ENCODE measurements around the gene TTC21A.

DNA sequence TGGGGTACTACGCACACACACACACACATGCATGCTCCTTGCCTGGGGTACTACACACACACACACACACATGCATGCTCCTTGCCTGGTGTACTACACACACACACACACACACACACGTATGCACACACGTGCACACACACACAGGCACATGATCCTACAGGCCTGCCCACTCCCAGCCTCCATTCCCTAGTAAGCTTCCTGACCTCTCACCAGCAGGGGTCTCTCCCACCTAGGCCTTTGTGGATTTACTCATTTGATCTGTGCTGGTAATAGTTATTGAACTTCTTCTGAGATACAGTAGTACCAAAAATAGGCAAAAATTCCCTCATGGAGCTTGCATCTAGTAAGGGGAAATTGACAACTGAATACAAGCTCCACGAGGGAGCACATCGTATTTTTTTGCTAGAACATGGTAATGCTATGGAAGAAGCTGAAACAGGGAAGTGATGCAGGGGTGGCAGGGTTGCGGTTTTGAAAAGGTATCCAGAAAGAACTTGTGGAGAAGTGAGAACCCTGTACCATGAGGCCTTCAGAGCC, 19.1 kb downstream of the TTC21A start:
- TF ChIP-seq, protein P1, sequence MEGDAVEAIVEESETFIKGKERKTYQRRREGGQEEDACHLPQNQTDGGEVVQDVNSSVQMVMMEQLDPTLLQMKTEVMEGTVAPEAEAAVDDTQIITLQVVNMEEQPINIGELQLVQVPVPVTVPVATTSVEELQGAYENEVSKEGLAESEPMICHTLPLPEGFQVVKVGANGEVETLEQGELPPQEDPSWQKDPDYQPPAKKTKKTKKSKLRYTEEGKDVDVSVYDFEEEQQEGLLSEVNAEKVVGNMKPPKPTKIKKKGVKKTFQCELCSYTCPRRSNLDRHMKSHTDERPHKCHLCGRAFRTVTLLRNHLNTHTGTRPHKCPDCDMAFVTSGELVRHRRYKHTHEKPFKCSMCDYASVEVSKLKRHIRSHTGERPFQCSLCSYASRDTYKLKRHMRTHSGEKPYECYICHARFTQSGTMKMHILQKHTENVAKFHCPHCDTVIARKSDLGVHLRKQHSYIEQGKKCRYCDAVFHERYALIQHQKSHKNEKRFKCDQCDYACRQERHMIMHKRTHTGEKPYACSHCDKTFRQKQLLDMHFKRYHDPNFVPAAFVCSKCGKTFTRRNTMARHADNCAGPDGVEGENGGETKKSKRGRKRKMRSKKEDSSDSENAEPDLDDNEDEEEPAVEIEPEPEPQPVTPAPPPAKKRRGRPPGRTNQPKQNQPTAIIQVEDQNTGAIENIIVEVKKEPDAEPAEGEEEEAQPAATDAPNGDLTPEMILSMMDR (optimal IDR thresholded peaks at IDR 0.05 in 1 of 3, IDR thresholded peaks at IDR 0.05 in 1 of 3, conservative IDR thresholded peaks at IDR 0.05 in 1 of 3; ENCODE audit: extremely low read depth in 1 of 3, insufficient read depth in 2 of 3, low read length in 3 of 3): peak; percentile 19 to 69 (median 60)
- no peak for TF ChIP-seq EZH2 (IDR thresholded peaks at IDR 0.05; ENCODE audit: low read length)
